ENCODE data around the gene SART3.

The SART3 gene

DNA sequence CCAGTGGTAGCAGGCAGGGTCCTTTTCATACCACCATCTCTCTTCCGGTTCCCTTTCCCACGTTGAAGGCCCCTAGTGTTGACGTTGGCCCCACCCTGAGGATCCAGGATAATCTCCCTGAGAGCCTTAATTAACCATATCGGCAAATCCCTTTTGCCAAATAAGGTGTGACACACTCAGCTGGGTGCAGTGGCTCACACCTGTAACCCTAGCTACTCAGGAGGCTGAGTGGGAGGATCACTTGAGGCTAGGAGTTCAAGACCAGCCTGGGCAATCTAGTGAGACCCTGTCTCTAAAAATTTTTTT, 39.7 kb upstream of the SART3 start:
- no peak for TF ChIP-seq ZFX (IDR thresholded peaks at IDR 0.05)
- TF ChIP-seq, protein P1, sequence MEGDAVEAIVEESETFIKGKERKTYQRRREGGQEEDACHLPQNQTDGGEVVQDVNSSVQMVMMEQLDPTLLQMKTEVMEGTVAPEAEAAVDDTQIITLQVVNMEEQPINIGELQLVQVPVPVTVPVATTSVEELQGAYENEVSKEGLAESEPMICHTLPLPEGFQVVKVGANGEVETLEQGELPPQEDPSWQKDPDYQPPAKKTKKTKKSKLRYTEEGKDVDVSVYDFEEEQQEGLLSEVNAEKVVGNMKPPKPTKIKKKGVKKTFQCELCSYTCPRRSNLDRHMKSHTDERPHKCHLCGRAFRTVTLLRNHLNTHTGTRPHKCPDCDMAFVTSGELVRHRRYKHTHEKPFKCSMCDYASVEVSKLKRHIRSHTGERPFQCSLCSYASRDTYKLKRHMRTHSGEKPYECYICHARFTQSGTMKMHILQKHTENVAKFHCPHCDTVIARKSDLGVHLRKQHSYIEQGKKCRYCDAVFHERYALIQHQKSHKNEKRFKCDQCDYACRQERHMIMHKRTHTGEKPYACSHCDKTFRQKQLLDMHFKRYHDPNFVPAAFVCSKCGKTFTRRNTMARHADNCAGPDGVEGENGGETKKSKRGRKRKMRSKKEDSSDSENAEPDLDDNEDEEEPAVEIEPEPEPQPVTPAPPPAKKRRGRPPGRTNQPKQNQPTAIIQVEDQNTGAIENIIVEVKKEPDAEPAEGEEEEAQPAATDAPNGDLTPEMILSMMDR (conservative IDR thresholded peaks at IDR 0.05) = no peak
- H3K27ac ChIP-seq = no peak overlapping the region

DNA sequence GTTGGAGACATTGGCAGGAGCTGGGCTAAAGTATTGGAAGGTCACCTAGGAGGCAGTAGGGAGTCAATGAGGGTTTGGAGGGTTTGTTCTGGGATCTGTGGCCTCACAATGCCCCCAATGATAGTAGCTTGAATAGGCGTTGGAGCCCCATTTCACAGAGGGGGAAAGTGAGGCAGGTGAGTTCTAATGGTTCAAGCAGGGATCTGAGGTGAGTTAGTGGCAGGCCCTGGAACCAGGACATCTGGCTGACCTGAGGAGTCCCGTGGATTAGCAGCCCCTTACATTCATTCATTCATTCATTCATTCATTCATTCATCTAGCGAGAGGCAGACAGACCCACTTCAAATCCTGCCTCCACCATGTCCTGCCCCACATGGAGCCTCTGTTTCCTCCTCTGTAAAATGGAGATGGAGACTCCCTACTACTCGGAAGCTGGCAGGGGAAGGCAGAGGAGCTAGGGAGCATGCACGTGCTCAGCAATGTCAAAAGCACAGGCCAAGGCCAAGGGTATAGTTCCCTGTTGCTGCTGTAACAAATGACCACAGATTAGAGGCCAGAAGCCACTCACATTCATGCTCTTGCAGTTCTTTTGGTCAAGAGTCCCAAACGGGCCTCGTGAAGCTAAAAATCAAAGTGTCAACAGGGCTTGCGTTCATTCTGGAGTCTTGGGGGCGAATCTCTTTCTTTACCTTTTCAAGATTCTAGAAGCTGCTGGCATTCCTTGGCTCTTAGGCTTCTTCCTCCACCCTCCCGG, 39.2 kb upstream of the SART3 start:
- TF ChIP-seq, protein P1 (conservative IDR thresholded peaks at IDR 0.05) = no peak
- TF ChIP-seq ZFX (IDR thresholded peaks at IDR 0.05) = no peak
- H3K27ac ChIP-seq = no peak overlapping the region

DNA sequence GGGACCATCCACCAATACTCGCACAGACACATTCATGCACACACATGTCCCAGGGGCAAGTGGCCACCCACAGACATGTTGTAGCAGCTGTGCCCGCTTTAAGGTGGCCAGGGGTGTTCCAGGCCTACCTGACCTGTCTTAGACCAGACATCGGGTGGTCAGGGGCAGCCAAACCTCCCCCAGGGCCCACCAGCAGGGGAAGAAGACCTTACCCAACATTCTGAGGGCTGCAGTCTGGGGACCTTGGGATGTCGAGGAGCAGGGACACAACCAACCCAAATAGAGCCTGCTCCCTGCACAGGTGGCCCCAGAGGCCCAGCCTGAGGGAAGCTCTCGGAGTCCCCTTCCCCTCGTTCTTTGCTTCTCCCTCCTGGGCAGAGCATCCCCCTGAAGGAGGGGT, 38.6 kb upstream of the SART3 start:
- H3K27ac ChIP-seq = no peak overlapping the region
- TF ChIP-seq, protein P1 (conservative IDR thresholded peaks at IDR 0.05) = no peak
- TF ChIP-seq ZFX (IDR thresholded peaks at IDR 0.05) = no peak

DNA sequence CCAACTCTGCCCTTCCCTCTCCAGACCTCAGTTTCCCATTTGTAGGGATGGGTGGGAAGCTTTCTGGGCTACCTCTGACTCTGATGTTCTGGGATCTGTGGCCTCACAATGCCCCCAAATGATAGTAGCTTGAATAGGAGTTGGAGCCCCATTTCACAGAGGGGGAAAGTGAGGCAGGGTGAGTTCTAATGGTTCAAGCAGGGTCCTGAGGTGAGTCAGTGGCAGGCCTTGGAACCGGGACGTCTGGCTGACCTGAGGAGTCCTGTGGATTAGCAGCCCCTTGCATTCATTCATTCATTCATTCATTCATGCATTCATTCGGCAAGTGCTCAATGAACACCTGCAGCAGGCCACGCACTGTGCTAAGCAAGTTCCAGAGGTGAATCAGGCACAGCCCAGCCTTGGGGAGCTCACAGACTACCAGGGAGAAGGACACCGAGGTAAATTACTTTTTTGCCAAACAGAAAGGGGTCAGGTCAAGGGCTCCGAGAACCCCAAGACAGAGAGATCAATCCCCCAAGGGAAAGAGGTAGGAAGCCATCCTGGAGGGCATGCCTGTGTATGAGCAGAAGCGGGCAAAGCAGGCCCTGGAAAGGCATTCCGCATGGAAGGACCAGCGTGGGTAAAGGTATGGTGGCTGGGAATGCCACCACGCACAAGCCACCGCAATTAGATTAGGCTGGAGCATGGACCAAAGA, 37.7 kb upstream of the SART3 start:
- TF ChIP-seq, protein P1 (conservative IDR thresholded peaks at IDR 0.05) = no peak
- no peak for TF ChIP-seq ZFX (IDR thresholded peaks at IDR 0.05)
- H3K27ac ChIP-seq = no peak overlapping the region

DNA sequence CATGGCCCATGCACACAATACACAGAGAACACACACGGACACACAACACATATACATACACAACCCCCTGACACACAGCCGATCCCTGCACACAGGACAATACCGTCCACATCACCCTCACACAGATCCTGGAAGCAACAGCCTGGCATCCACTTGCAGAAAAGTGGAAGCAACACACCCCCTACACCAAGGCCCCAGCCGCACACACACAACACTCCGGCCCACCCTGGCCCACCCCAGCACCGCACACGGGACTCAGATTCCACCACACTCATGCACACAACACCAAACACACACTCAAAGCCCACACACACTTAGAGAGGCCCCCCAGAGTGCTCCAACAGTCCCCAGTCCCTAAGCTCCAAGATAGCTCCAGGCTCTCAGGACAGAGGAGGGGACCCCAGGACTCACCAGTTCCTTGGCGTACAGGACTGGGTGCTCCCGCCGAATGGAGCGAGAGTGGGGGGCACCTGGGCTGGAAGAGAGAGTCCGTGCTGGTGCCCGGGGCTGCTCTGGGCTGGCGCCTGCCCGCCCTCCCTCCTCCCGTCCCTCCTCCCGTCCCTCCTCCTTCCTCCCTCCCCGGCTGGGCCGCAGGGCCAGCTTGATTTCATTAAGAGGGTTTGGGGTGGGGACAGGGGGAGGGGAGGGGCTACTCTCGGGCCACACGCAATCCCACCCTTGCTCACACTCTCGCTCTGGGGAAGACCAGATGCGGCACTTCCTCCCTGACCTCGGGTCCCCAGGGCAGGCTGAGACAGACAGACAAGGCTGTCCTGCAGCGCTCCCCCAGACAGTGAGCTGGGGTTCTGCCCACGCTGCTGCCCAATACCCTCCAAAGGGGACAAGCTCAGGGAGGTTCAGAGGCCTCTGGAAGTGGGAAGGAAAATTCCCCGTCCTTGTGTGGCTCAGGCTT, 36.8 kb upstream of the SART3 start, which contains the start of gene TMEM119:
Gene TMEM119 (minus strand): TSS at position 526 of the 913 bp plus-strand sequence. CDS start 5,701 bp downstream, outside the sequence.
- no peak for TF ChIP-seq ZFX (IDR thresholded peaks at IDR 0.05)
- TF ChIP-seq, protein P1 (conservative IDR thresholded peaks at IDR 0.05) = no peak
- H3K27ac ChIP-seq = no peak within 1 kb of the TSS

DNA sequence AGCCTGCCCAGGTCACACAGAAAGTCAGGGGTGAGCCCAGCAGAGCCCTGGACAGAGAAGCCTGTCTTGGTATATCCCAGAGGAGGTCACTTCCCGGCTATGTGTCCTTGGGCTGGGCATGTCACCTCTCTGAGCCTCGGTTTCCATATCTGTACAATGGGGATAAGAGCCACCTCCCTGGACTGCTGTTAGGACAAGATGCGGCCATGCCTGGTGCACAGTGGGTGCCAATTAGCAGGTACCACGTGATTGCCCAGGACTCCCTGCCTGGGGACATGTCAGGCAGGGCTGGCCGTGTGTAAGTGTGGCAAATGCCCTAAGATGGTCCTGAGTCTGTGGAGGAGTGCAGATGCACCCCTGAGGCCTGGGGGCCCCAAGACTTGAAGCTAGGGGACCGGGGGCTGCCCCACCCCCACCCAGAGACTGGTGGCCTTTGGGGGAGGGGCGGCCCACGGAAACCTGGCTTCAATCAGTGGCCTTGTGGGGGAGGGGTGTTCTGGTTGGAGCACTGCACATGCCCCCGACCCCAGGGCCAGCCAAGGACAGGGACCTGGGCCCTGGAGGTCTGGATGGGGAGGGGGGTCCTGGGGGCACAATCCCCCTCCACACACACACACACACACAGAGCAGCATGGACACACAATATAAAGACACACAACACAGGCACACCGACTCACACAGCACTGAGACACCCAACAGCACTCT, 36.0 kb upstream of the SART3 start:
- no peak for TF ChIP-seq ZFX (IDR thresholded peaks at IDR 0.05)
- TF ChIP-seq, protein P1 (conservative IDR thresholded peaks at IDR 0.05) = no peak
- no peak overlapping the region for H3K27ac ChIP-seq

Measured in C4-2B (cell line).